HG03432 (cell line): ENCODE results near the gene RHBG.

Source experiments
- ATAC-seq: cut with Tn5 transposase; IDR thresholded peaks from one replicate; pipeline ENCODE4 v1.9.1; 2021; ENCODE audit warnings: mild to moderate bottlenecking, moderate library complexity; ENCODE audit not compliant: unreplicated experiment

Gene RHBG

DNA sequence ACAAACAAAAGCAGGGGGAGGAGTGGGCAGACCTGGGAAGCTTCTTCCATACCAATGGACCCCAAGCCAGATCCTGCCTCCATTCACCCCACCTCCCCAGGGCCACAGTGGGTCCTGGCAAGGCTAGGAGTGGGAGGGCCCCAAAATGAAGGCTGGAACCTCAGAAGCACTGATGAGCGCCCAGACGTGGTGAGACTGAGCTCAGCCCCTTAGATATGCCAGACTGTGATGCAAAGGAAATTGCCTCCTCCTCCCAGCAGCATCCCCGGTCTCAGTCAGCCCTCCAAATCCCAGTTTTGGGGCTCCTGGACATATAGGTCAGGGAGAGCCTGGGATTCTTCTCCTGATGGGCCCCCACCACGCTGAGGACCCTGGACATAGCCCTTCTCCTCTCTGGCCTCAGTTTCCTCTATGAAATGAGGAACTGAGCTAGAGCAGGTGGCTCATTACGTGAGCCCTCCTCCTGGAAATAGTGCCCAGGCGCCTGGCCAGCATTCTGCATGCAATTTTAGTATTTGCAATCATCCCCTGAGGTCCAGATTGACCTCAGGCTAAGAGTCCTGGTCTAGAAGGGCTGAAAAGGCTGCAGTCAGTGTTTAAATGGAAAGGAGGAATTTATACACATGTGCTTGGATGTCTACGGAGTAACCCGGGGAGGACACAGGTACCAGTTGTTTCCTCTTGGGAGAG, 33.5 kb downstream of the RHBG start:
- no peak for ATAC-seq

DNA sequence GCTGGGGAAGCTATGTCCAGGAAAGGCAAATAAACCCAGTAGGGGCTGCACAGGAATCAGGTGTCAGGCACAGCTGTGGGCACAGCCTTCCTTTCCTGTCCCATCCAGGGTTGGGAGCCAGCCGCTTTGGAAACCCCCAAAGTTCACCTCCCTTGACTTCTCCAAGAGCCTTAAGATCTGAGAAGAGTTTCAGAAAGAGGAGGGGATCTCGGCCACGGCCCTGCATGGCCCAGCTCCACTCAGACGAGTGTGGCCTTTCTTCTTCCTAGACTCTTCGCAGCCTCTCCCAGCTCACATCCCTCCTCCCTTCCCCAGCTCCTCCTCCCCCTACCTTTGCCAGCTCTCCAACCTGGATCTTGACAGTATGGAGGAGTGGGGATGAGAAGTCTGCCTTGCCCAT, 36.7 kb downstream of the RHBG start:
- no peak for ATAC-seq

DNA sequence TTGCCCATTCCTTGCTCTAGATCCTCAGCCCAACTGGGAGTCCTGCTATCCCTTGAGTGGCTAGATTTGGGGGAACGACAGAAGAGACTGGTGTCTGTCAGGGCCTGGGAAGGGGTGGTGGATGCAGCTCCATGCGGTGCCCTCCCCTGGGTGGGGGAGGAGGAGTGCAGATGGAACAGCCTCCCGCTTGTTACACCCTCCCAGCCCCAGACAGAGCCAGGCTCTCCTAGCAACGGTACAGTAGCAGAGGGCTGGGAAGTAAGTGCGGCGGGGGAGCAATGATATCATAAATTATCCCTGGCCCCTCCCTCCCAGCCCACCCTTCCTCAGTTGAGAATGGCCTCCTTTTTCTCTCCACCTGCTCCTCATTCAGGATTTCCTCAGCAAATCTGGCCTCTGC, 37.2 kb downstream of the RHBG start:
- no peak for ATAC-seq

DNA sequence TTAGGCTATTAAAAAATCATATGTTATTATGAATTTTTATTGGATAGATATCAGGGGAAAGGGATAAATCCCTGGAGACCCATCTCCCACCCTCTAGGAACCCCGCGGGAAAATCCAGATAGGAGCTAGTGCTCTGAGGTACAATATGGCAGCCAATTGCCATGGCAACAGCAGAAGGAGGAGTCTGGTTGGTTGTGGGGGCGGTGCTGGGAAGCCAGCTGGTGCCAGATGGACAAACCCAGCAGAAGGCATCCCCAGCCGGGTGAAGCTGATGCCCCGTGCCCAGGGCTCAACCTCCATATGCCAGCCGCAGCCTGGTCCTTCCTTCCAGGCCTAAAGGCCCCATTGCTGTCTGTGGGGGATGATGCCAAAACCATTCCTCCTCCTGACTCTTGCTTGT, 38.3 kb downstream of the RHBG start:
- ATAC-seq, result no peak

DNA sequence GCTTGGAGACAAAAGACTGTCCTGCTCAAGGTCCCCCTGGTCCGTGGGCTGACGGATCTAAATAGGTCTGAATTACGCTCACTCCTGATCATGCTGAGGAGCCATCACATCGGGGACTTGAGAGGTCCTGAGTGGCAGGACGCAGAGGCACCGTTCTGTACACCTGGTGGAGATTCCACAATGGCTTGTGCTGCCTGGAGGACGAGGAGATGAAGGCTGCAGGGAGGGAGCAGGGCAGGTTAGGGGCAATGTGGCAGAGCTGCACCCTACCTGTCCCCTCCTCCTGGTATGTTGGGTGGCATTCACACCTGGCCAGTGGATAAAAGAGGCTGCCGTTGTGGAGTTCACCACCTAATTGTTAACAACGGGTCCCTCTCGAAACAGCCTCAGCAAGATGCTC, 38.7 kb downstream of the RHBG start:
- no peak for ATAC-seq

DNA sequence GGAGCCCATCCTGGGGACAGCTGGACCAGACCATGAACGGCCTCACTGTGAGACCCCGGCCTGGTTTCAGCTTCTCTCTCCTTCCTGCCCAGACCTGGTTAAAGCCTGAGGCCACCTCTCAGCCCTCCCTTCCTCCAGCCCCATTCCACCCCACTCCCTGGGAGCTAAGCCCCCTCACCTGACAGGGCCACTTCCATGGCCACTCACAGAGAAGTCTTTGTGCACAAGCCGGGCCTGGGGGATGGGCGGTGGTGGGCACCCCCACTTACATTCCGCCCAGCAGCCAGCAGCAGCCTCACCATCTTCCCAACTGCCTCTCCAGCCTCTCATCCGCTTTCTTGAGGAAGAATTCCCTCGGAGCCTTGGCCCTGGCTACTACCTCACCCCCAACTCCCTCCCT, 40.4 kb downstream of the RHBG start:
- no peak for ATAC-seq

DNA sequence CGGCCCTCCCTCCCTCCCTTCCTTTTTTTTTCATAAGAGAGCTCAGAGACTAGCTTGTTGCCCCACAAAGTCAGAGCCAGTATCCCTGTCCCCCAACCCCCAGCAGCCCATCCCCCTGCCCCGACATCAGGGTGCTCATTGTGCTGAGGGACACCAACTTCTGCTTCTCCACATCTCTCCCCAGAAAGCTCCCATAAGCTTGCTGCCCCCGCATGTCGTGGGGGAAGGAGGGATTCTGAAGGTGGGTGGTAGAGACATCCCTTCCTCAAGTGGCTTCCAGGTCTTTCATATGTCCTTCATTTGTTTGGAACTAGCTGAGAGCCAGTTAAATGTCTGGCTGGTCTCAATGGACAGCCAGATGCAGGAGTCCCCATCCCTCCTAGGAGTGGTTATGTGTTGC, 41.2 kb downstream of the RHBG start:
- ATAC-seq, result no peak

DNA sequence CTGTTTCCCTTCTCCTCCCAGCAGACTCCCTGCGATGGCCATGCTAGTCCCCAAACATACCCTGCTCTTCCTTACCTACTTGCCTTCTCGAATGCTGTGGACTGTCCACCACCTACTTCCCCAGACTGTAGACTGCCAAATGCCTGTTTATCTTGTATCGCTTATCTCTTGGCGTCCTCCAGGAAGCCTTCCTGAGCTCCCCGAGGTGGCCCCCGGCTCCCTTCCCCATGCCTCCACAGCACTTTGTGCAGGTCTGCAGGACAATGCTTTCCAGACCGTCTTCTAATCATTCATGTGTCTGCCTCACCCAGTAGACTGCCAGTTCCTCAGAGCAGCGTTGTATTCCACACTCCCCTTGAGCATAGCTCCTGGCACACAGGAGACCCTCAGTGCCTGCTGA, 41.7 kb downstream of the RHBG start:
- no peak for ATAC-seq

DNA sequence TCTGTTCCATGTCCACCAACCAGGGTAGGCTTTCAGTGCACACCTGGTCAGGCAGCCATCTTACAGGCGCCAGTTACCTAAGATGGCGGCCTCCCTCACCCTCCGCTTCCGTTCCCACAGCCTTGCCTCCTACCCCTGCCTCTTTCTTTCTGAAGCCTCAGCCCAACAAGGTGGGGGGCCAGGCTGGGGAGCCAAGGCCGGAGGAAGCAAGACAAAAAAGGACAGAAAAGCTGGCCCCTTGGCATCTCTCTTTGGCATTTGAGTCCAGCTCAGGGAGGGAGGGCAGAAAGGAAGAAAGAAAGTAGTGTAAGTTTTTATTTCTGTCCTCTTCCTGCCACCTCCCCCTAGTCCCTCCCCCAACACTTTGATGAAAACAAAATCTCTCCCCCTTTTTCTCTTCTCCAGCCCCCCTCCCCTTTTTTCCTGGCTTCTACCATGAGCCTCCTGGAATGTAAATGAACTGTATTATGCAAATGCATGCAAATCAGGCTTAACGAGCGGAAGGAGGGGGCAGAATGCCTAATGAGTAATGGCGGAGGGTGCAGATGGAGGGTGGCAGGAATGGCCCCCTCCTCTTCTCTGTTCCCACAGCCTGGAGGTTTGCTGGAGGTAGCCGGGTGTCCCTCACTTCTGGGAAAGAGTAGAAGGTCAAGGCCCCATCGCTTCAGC, 43.8 kb downstream of the RHBG start:
- no peak for ATAC-seq

DNA sequence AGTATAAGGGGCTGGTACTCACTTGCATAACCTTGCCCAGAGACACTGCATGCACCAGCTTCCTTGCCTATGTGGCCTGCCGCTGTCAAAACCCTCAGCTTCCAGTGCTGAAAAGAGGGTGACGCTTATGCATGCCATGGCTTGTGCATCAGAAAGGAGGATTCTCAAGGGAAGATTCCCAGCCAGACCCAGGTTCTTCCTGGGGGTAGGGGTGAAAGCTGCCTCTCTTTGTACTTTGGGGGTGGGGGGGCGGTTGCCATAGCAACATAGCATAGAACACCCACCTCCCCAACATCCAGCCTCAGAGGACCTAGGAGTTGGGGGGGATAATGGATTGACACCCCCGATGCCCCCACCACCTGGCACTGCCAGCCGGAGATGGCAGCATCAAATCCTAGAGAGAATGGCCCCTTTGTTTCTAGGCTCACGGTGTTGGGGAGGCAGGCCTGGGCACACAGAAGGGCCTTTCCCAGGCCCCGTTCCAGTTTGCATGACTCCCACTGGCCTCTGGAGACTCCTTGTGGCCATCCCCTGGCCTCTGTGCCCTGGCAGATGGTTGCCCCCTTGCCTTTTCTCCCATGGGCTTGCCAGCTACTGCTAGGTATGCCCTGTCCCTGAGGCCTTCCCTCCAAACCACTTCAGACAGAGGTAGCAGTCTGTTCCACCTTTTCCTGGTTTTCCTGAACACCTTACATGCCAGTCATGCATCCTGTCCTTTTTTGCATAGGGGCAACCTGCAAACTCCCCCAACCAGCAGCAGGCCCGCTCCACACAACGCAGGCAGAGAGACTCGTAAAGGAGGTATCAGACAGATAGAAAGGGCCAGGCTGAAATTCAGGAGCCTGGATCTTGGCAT, 44.6 kb downstream of the RHBG start:
- ATAC-seq, result no peak

DNA sequence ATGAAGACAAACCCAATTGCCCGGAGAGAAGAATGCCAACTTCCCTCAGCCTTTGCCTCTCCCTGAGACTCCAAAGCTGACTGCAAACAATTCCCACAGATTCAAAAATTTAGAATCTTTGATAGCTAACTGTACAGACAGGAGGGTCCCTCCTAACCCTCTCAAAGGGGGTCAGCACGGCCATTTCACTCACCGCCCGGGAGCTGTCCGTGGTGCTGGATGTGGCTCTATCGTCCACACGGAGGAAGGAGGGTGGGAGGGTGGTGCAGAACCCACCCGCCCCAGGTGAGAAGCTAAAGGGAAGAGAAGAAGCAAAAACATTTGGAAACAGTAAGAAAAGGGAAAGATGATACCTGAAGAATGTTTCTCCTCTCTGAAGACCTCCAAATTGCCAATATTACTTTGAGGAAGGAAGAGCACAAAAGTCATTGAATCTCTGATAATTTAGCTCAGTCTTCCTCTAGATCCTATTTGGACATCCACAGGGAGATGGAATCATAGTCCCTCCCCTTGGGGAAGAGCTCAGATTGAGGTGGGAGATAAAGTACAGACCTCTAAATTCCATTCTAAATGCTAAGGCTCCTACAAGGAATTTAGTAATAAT, 45.6 kb downstream of the RHBG start:
- no peak for ATAC-seq

DNA sequence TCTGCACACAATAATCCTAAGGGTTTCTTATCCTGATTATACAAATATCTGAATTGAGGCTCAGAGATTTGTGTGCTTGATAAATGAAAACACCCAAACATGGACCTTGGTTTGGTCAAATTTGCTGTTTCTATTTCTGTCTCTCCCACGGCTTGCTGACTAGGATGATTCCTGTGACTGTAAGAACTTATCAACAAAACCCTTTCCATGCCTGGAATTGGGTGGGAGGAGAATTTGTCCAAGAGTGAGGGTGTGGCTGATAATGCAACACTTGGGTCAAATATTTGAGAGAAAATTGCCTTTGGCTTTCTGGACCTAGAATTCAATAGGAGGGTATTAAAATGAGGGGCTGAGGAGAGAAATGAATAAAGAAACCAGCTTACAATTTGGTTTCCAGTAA, 48.0 kb downstream of the RHBG start:
- ATAC-seq, result no peak

DNA sequence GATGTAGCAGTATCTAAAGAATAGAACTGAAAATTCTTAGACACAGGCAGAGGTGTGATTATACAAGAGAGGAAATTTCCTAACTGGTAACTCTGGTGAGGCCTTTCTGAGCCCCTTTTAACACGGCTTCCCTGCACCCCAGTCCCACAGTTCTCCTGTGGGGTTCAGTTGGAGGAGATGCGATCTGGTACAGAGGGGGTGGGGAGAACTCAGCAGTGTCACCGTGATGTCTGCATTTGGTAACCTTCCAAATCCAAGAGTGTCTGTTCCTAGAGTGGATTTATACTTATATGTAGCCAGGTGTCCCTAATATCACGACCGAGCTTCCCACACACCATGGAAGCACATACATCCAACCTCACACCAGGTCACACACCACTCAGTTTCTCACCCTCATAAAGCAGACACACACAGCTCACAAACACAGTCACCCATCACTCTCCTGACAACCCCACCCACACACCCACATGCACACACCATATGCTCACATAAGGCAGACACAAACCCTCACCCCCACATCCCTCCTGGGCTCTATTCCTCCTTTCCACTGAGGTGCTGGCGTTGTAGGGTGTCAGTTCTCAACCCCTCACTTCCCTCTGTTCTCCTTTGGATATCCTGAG, 48.5 kb downstream of the RHBG start:
- ATAC-seq, result no peak

DNA sequence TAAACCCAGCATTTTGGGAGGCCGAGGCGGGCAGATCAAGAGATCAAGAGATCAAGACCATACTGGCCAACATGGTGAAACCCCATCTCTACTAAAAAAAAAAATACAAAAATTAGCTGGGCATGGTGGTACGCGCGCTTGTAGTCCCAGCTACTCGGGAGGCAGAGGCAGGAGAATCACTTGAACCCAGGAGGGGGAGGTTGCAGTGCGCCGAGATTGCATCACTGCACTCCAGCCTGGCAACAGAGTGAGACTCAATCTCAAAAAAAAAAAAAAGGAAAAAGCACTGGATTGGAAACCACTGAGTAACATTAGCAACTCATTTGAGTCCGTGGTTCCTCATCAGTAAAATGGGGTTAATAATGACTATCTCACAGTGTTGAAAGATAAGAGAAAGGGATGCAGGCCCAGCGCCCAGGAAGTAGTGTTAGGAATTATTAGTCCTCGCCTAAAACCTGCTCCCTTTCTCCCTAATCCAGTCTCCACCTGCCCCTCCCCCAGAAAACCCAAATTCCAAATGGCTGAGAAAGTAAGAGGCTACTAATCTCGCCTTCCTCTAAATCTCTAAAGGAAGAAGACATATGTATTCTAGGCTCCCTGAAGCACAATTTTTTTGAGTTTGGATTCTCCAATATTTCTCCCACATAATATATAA, 49.5 kb downstream of the RHBG start:
- ATAC-seq, result no peak

DNA sequence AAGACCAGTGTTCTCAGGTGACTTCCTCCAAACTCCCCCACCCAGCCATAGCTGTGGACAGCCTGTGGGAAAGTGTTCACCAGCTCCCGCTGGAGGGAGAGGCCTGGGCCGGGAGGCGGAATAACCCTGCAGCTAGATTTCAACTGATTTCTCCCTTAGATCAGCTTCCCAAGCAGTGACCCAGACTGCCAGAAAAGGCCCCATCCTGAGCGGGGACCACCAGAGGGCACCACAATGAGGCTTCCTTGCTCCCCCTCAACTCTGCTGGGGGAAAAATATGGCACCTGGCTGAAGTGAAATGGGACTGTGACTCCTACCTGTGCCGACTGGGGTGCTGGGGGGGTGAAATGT, 50.8 kb downstream of the RHBG start:
- peak; percentile 25 for ATAC-seq

DNA sequence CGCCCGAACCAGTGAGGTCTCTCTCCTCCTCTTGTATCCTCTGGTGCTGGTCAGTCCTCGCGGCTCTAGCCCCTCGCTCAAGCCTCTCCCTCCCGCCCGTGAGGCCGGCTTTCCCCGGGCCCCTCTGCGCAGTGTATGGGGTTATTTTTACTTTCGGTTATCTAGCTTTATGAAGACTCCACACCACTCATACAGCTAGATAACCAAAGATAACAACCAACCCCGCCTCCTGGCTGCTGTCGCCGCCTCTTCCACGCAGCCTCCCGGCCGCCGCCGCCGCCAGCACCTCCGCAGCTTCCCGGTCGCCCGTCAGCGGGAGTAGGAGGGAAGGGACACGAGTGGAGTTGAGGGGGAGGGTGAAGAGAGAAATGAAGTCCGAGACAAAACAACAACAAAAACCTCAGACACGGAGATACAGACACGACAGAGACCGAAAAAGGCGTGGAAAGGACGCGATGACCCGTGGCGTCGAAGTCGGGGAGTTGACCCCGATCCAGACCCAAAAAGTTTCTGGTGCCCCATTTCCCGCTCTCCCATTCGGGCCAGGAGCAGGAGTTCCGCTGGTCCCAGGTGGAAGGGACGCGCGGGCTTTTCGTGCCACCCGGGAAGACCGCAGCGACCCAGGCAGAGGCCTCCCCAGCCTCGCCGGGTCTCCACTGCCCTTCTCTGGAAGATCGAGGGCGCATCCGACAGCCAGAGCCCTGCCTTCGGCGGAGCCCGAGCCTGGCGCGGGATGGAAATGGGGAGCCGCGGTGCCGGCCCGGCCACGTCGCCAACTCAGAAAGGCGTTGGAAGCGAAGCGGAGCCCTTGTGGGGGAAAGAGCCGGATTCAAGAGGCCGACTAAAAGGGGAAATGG, 51.4 kb downstream of the RHBG start:
- peak; percentile 37 for ATAC-seq

DNA sequence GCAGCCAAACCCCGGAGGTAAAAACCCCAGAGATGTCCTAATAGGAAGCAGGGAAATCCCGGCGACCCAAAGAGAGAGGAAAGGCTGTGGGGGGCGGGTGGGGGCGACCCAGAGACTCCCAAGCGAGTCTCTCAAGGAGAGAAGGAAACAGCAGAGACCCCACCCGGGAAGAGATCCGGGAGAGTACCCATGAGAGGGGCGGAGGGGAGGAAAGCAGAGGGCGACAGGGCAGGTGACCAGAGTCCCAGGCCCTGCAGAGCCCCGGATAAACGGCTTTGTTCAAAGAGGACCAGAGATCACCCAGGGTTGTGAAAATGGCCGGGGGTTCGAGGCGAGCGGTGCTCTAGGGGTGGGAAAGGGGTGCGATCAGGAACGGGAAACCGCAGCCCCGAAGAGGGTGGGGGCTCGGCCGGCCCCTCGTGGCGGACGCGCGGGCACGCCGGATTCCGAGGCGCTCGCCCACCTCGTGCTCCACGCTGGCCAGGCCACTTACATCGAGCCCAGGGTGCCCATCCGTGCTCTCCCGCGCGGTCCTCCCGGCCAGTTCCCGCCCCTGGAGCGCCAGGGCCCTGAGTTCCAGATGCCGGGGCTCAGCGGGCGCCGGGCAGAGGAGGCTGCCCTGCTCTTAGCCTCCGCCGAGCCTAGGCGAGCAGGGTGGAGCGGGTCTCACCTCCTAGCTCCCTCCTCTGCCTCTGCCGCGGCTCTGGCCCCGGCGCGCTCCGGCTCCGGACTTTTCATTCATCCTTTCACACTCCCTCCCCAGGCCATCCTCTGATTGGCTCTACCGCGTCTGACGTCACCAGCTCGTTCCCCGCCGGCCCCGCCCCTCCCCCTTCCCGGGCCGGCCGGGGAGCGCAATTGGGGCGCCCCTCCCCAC, 52.3 kb downstream of the RHBG start:
- peak; percentile 80 for ATAC-seq

DNA sequence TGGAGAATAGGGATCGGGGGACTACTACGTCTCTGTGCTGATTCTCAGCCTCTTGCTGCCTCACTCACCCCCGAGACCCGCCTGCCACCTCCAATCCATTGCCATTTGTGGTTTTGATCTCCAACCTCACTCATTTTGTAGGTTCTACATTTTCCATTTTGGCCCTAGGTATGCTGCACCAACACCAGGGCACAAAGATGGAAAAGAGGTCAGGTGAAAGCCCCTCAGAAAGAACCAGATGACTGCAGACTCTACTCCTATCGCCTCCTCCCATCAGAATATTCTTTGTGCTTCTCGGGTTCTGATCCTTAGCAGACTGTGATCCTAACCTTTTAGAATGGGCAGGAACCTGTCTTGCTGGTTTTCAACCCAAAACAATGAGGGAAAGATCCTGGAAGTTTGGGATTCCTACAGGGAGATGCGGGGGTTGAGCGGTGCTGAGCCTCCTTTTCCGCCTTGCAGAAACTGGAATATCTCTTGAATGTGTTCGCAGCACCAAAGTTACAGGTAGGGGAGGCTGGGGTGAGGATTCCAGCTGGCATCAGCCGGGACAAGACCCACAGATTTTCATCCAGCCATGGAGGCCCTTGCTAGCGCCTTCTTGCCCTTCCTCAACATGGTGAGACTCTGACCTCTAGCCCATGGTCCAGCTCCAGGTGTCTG, 53.1 kb downstream of the RHBG start:
- ATAC-seq, result no peak
